K562 (cell line): ENCODE results near the gene RIPOR2. TPM values are rescaled to one million over a fixed set of nuclear protein-coding genes. Genes with fewer than 3 reads are reported as not detected.

ENCODE experiments used
- ATAC-seq: fragments of 200-7000 bp; cut with Tn5 transposase; 3 replicates; pipeline ENCODE4 v1.9.1; 2020; ENCODE audit warnings: moderate library complexity
- BruUV-seq: library from RNA; stranded (reverse); fragments of 400-500 nt; replicated peaks from 2 replicates; lab custom pipeline; 2021; lab: Mats Ljungman, UMichigan
- CTCF ChIA-PET: fragments of 300-600 bp; formaldehyde crosslinking; extraction: SDS; loops from one replicate; lab custom pipeline; 2021; ENCODE audit warnings: low intra/inter-chr PET ratio; lab: Yijun Ruan, JAX
- POLR2A ChIA-PET: fragments of 300-600, 350-650 bp; sonication (Branson Sonifier 250); formaldehyde crosslinking; extraction: SDS; loops from one replicate; lab custom pipeline; 2021; ENCODE audit warnings: antibody characterized with exemption, inconsistent platforms; lab: Yijun Ruan, JAX
- DNase-seq, 4 experiments: peaks; one replicate each; pipeline versions ENCODE4 v3.0.0 to v3.0.0-alpha.2; 2011 to 2018; ENCODE audit warnings: low spot score in 3 of 4, mixed read lengths in 3 of 4; ENCODE audit errors: extremely low read depth in 1 of 4
- FAIRE-seq: peaks from 2 replicates; lab custom pipeline; 2011; peaks lifted over from hg19 to GRCh38; lab: Jason Lieb, UNC
- H2AFZ ChIP-seq: 2 replicates; pipeline ENCODE4 v1.6.0; 2011; ENCODE audit warnings: low read depth, low read length, control low read depth, inconsistent platforms
- H3K27ac ChIP-seq: fragments of 200-600 bp; 3 replicates; pipeline ENCODE4 v1.8.0; 2011; ENCODE audit warnings: low read depth, mild to moderate bottlenecking, control low read depth, inconsistent platforms, low read length, moderate library complexity, mixed read lengths; ENCODE audit errors: extremely low read depth
- H3K27me3 ChIP-seq, 2 experiments: fragments of 300-600 bp in 1 of 2; 2 replicates in 1 of 2; 3 replicates in 1 of 2; pipeline versions ENCODE4 v1.6.0 to v1.8.0; 2011; ENCODE audit warnings: inconsistent platforms in 2 of 2, low read length in 2 of 2, mild to moderate bottlenecking in 1 of 2, mixed read lengths in 1 of 2, moderate library complexity in 1 of 2; ENCODE audit not compliant: control insufficient read depth in 2 of 2, insufficient read depth in 2 of 2
- H3K36me3 ChIP-seq: fragments of 300-600 bp; 3 replicates; pipeline ENCODE4 v1.8.0; 2011; ENCODE audit warnings: mild to moderate bottlenecking, low read length, inconsistent platforms; ENCODE audit not compliant: control insufficient read depth, insufficient read depth
- H3K4me1 ChIP-seq, 2 experiments: fragments of 200-600 bp in 1 of 2; replicated peaks in 1 of 2; 2 replicates in 1 of 2; 3 replicates in 1 of 2; pipeline versions ENCODE4 v1.5.1 to v1.8.0; 2011; ENCODE audit warnings: inconsistent platforms in 2 of 2, low read length in 2 of 2, mild to moderate bottlenecking in 1 of 2, mixed read lengths in 1 of 2, moderate library complexity in 1 of 2; ENCODE audit not compliant: control insufficient read depth in 2 of 2, insufficient read depth in 2 of 2
- H3K4me2 ChIP-seq: 2 replicates; pipeline ENCODE4 v1.6.1; 2011; ENCODE audit warnings: low read length, control low read depth, inconsistent platforms, mixed read lengths; ENCODE audit not compliant: insufficient read depth
- H3K4me3 ChIP-seq: fragments of 200-600 bp; sonication (generic), shearing (Covaris generic); 2 replicates; pipeline ENCODE4 v1.5.1; 2016; ENCODE audit warnings: control low read depth, inconsistent platforms
- H3K79me2 ChIP-seq: fragments of 200-600 bp; 3 replicates; pipeline ENCODE4 v1.8.0; 2011; ENCODE audit warnings: low read length, inconsistent platforms; ENCODE audit not compliant: control insufficient read depth, insufficient read depth
- H3K9ac ChIP-seq, 2 experiments: 2 replicates each; pipeline versions ENCODE4 v1.6.0 to v1.6.1; 2011; ENCODE audit warnings: low read depth in 2 of 2, low read length in 2 of 2, control low read depth in 1 of 2, inconsistent platforms in 1 of 2, mild to moderate bottlenecking in 1 of 2, mixed read lengths in 1 of 2; ENCODE audit not compliant: insufficient read depth in 1 of 2
- H3K9me1 ChIP-seq: one replicate; pipeline ENCODE4 v1.6.0; 2011; ENCODE audit warnings: inconsistent platforms, mild to moderate bottlenecking, low read length, moderate library complexity; ENCODE audit not compliant: control insufficient read depth, insufficient read depth
- H3K9me3 ChIP-seq: replicated peaks from 2 replicates; pipeline ENCODE4 v1.5.1; 2011; ENCODE audit warnings: low read depth, low read length, inconsistent platforms; ENCODE audit not compliant: control insufficient read depth, insufficient read depth
- H4K20me1 ChIP-seq: replicated peaks from 2 replicates; pipeline ENCODE4 v1.6.1; 2011; ENCODE audit warnings: low read length, inconsistent platforms, mixed read lengths; ENCODE audit not compliant: control insufficient read depth, insufficient read depth
- FOXP4 ChIP-seq: sonication (generic); formaldehyde crosslinking; IDR thresholded peaks from 2 replicates; pipeline ENCODE4 v1.8.0; 2022; ENCODE audit warnings: mild to moderate bottlenecking, missing genetic modification reagents, borderline replicate concordance
- MBD1 ChIP-seq: fragments of 250-450 bp; sonication (Bioruptor Pico); IDR thresholded peaks from 2 replicates; pipeline ENCODE4 v1.8.0; 2022; ENCODE audit warnings: inconsistent platforms
- PTRF ChIP-seq: fragments of 450-650 bp; IDR thresholded peaks from 2 replicates; pipeline ENCODE4 v1.6.1; 2016; ENCODE audit warnings: mild to moderate bottlenecking, missing genetic modification characterization, missing compliant biosample characterization
- RHOXF2B ChIP-seq: fragments of 250-450 bp; sonication (Bioruptor Pico); conservative IDR thresholded peaks from 2 replicates; pipeline ENCODE4 v1.5.1; 2021
- SMARCB1 ChIP-seq: IDR thresholded peaks from 2 replicates; pipeline ENCODE4 v1.6.1; 2011; ENCODE audit warnings: improper control_type of control experiment, low read depth; ENCODE audit not compliant: insufficient read length
- U2AF1 ChIP-seq: fragments of 200-400 bp; formaldehyde crosslinking; optimal IDR thresholded peaks from 2 replicates; pipeline ENCODE3; 2017; ENCODE audit warnings: mild to moderate bottlenecking, low read depth, low read length, moderate library complexity
- U2AF2 ChIP-seq: fragments of 200-400 bp; formaldehyde crosslinking; optimal IDR thresholded peaks from 2 replicates; pipeline ENCODE3; 2017; ENCODE audit warnings: low read depth, mild to moderate bottlenecking, low read length
- YBX1 ChIP-seq: fragments of 450-650 bp; IDR thresholded peaks from 2 replicates; pipeline ENCODE4 v1.7.1; 2016; ENCODE audit warnings: mild to moderate bottlenecking
- ZFX ChIP-seq: sonication (generic); formaldehyde crosslinking; IDR thresholded peaks from 2 replicates; pipeline ENCODE4 v1.8.0; 2022; ENCODE audit warnings: mild to moderate bottlenecking, missing genetic modification reagents, moderate library complexity
- ZNF121 ChIP-seq: sonication (generic); formaldehyde crosslinking; conservative IDR thresholded peaks from 2 replicates; pipeline ENCODE4 v1.8.0; 2022; ENCODE audit warnings: missing genetic modification reagents
- ZNF449 ChIP-seq: fragments of 250-450 bp; sonication (Bioruptor Pico); IDR thresholded peaks from 2 replicates; pipeline ENCODE4 v1.8.0; 2022; ENCODE audit warnings: moderate library complexity, mild to moderate bottlenecking, inconsistent platforms
- ZNF584 ChIP-seq: fragments of 200-800 bp; sonication (Bioruptor generic); IDR thresholded peaks from 2 replicates; pipeline ENCODE4 v1.6.1; 2016; ENCODE audit warnings: low read depth, mild to moderate bottlenecking, missing genetic modification characterization, missing compliant biosample characterization
- WGBS: fragments of 100-300 bp; shearing (Covaris generic); methylation state at CpG from one replicate; pipeline ENCODE4 v1.1.6; 2016; ENCODE audit warnings: low coverage, mixed read lengths; ENCODE audit not compliant: insufficient coverage; ENCODE audit errors: missing lambda C conversion rate; 5-methylcytosine and 5-hydroxymethylcytosine counted together
- in situ Hi-C: fragments of 300-500 bp; cut with MboI; formaldehyde crosslinking; loops from 4 replicates; pipeline ENCODE4 v1.15.0; 2018; ENCODE audit warnings: inconsistent platforms, mixed read lengths
- intact Hi-C: fragments of 100-400 bp; cut with micrococcal nuclease; formaldehyde crosslinking; loops from 2 replicates; pipeline ENCODE4 v1.14.2; 2022
- polyA plus RNA-seq, 8 experiments: library from polyadenylated mRNA; depleted of rRNA in 4 of 8; stranded (reverse) in 5 of 8; unstranded in 3 of 8; fragments of >200 nt; fragmentation: Nextera tagmentation in 2 of 8; fragmentation: Illumina TruSeq in 1 of 8; extraction: Ambion mirVana in 2 of 8; extraction: Trizol in 1 of 8; gene quantifications; 2 replicates each; pipeline versions ENCODE4 v1.2.1 to v1.2.3, GENCODE V29; 2011 to 2014; ENCODE audit warnings: inconsistent platforms in 1 of 8, missing spikeins in 1 of 8
- total RNA-seq, 7 experiments: library from RNA; depleted of rRNA in 6 of 7; stranded (reverse); fragments of >200 nt in 6 of 7; fragmentation: Illumina TruSeq in 2 of 7; extraction: Trizol in 2 of 7; gene quantifications; 2 replicates each; pipeline versions ENCODE4 v1.2.1 to v1.2.3, GENCODE V29; 2011 to 2021; ENCODE audit warnings: low replicate concordance in 1 of 7
- TF ChIP-seq, protein P1 (sequence below): fragments of 450-650 bp; IDR thresholded peaks from 2 replicates; pipeline ENCODE4 v1.6.1; 2016

Gene RIPOR2
- total and polyA plus RNA-seq, 9 of the 15 experiments (the other 6 are each of a cell fraction or from before 2014, with no cell fraction given): 0.04 to 1.0 (median 0.47) TPM; not detected in 2

DNA sequence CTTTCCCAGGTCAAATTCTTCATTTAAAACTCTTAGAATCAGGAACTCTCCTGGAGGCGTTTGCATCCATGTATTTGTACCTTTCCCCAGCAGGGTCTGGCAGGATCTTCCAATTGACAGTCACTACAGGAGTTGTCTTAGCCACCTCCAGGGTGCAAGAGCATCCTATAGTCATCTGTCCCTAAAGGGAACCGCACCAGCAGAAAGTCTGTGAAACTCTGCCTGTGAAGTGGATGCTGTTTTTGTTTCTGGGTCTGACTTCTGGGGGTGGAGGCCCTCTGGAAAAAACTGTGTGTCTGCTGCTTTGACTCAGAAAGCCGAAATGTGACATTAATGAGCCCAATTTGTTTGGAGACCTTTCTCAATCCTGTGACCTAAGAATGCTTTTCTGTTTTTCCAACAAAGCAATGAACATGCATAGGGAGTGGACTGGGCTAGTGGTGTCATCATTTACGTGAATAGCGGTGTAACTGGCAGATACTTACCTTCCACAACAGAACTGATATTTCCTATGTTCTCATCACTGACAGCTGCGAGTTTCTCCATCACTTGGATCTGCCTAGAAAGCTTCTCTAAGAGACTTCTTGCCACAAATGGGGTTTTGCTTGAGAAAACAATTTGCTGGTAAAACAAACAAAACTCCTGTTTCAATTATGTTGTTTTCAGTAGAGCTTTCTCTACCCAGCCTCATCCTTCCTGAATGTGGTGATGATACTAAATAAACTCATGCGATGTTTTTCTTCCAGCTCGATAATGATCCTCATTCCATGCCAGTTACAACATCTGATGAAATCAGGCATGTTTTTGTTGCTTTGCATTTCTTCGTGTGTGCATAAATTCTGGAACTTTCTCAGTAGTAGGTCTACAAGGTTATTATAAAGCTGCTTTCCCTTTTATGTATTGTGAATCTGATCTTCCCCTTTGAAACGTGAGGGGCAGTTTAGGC is 103.7 kb downstream of the RIPOR2 start:
- intact Hi-C loops (no loop called here), in situ Hi-C loops (no loop called here)
- Histone ChIP-seq H3K4me3 (no peak overlapping the region), H3K9ac (no peak overlapping the region), H2AFZ (no peak overlapping the region), H4K20me1 (no peaks in the 10 kb centered on the region), H3K4me2 (no peak overlapping the region), H3K4me1 (no peaks in the 10 kb centered on the region), H3K27ac (no peak overlapping the region), H3K9me1 (no peaks in the 10 kb centered on the region), H3K36me3 (no peaks in the 10 kb centered on the region), H3K27me3 (peaks cover 9 to 27% of the 10 kb centered on the region in 2 experiments), H3K9me3 (no peaks in the 10 kb centered on the region), H3K79me2 (no peaks in the 10 kb centered on the region)
- WGBS: 2% methylated on average over 10 of the region's 10 CpGs
- CTCF ChIA-PET: no interaction called here
- ATAC-seq (no peak), FAIRE-seq (peak; percentile 56), DNase-seq (no peak)
- no TSS peak for BruUV-seq
- POLR2A ChIA-PET: no interaction called here
- no peak for TF ChIP-seq SMARCB1
- no peak for TF ChIP-seq PTRF (tag)
- TF ChIP-seq MBD1 (CRISPR knock-in tag): no peak
- TF ChIP-seq, protein P1, sequence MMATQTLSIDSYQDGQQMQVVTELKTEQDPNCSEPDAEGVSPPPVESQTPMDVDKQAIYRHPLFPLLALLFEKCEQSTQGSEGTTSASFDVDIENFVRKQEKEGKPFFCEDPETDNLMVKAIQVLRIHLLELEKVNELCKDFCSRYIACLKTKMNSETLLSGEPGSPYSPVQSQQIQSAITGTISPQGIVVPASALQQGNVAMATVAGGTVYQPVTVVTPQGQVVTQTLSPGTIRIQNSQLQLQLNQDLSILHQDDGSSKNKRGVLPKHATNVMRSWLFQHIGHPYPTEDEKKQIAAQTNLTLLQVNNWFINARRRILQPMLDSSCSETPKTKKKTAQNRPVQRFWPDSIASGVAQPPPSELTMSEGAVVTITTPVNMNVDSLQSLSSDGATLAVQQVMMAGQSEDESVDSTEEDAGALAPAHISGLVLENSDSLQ: no peak
- TF ChIP-seq FOXP4 (CRISPR knock-in tag): no peak
- no peak for TF ChIP-seq ZNF584 (CRISPR knock-in tag)
- TF ChIP-seq U2AF1: no peak
- TF ChIP-seq RHOXF2B (CRISPR knock-in tag): no peak
- no peak for TF ChIP-seq ZNF121 (CRISPR knock-in tag)
- TF ChIP-seq U2AF2: no peak
- TF ChIP-seq ZFX (CRISPR knock-in tag): no peak
- TF ChIP-seq ZNF449 (CRISPR knock-in tag): no peak
- no peak for TF ChIP-seq YBX1
